NOMO-1 treated with DMSO at 0.1 percent for 48 hours (cell line): ENCODE data around the gene ASCL1.

ENCODE experiments used
- DNase-seq: peaks from one replicate; lab custom pipeline; 2025; ENCODE audit not compliant: unreplicated experiment; lab: John Stamatoyannopoulos, UW

ASCL1 gene

GRCh38 chr12:102973583-102973982, 16.1 kb downstream of the ASCL1 start:
- DNase-seq: no peak

GRCh38 chr12:102976609-102977280, 19.3 kb downstream of the ASCL1 start:
- DNase-seq: no peak

- no peak for DNase-seq
Observed at GRCh38 chr12:102977945-102978706, 20.7 kb downstream of the ASCL1 start.

- no peak for DNase-seq
Observed at GRCh38 chr12:102980350-102980749, 22.9 kb downstream of the ASCL1 start.

GRCh38 chr12:102990419-102990818, 32.9 kb downstream of the ASCL1 start:
- no peak for DNase-seq

GRCh38 chr12:102992297-102992696, 34.8 kb downstream of the ASCL1 start:
- no peak for DNase-seq

- DNase-seq: no peak
Observed at GRCh38 chr12:102992720-102993119, 35.2 kb downstream of the ASCL1 start.

- DNase-seq: no peak
Observed at GRCh38 chr12:102993537-102993936, 36.1 kb downstream of the ASCL1 start.

GRCh38 chr12:102995372-102995771, 37.9 kb downstream of the ASCL1 start:
- DNase-seq: no peak
